Measurements from ENCODE around the gene TENM3.

GRCh38 chr4:182228991-182229577, 14.1 kb upstream of the TENM3 start:
- TF ChIP-seq CTCF (IDR thresholded peaks at IDR 0.05) = no peak
- TF ChIP-seq, protein P1, sequence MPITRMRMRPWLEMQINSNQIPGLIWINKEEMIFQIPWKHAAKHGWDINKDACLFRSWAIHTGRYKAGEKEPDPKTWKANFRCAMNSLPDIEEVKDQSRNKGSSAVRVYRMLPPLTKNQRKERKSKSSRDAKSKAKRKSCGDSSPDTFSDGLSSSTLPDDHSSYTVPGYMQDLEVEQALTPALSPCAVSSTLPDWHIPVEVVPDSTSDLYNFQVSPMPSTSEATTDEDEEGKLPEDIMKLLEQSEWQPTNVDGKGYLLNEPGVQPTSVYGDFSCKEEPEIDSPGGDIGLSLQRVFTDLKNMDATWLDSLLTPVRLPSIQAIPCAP (CRISPR knock-in tag; IDR thresholded peaks at IDR 0.05) = no peak
- no peak for TF ChIP-seq CREB1 (CRISPR knock-in tag; IDR thresholded peaks at IDR 0.05)
- no peak for TF ChIP-seq NR3C1 (CRISPR knock-in tag; conservative IDR thresholded peaks at IDR 0.05; ENCODE audit: low read depth)
- no peak for TF ChIP-seq ATF1 (CRISPR knock-in tag; IDR thresholded peaks at IDR 0.05)
- TF ChIP-seq, protein P2, sequence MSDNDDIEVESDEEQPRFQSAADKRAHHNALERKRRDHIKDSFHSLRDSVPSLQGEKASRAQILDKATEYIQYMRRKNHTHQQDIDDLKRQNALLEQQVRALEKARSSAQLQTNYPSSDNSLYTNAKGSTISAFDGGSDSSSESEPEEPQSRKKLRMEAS (CRISPR knock-in tag; IDR thresholded peaks at IDR 0.05) = no peak
- TF ChIP-seq, protein P3, sequence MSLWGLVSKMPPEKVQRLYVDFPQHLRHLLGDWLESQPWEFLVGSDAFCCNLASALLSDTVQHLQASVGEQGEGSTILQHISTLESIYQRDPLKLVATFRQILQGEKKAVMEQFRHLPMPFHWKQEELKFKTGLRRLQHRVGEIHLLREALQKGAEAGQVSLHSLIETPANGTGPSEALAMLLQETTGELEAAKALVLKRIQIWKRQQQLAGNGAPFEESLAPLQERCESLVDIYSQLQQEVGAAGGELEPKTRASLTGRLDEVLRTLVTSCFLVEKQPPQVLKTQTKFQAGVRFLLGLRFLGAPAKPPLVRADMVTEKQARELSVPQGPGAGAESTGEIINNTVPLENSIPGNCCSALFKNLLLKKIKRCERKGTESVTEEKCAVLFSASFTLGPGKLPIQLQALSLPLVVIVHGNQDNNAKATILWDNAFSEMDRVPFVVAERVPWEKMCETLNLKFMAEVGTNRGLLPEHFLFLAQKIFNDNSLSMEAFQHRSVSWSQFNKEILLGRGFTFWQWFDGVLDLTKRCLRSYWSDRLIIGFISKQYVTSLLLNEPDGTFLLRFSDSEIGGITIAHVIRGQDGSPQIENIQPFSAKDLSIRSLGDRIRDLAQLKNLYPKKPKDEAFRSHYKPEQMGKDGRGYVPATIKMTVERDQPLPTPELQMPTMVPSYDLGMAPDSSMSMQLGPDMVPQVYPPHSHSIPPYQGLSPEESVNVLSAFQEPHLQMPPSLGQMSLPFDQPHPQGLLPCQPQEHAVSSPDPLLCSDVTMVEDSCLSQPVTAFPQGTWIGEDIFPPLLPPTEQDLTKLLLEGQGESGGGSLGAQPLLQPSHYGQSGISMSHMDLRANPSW (CRISPR knock-in tag; conservative IDR thresholded peaks at IDR 0.05; ENCODE audit: low read depth) = no peak
- no peak for TF ChIP-seq SOX15 (CRISPR knock-in tag; IDR thresholded peaks at IDR 0.05)
- TF ChIP-seq, protein P4, sequence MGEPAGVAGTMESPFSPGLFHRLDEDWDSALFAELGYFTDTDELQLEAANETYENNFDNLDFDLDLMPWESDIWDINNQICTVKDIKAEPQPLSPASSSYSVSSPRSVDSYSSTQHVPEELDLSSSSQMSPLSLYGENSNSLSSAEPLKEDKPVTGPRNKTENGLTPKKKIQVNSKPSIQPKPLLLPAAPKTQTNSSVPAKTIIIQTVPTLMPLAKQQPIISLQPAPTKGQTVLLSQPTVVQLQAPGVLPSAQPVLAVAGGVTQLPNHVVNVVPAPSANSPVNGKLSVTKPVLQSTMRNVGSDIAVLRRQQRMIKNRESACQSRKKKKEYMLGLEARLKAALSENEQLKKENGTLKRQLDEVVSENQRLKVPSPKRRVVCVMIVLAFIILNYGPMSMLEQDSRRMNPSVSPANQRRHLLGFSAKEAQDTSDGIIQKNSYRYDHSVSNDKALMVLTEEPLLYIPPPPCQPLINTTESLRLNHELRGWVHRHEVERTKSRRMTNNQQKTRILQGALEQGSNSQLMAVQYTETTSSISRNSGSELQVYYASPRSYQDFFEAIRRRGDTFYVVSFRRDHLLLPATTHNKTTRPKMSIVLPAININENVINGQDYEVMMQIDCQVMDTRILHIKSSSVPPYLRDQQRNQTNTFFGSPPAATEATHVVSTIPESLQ (CRISPR knock-in tag; IDR thresholded peaks at IDR 0.05) = no peak
- no peak for TF ChIP-seq MLX (CRISPR knock-in tag; IDR thresholded peaks at IDR 0.05)
- no peak for TF ChIP-seq ZNF423 (CRISPR knock-in tag; IDR thresholded peaks at IDR 0.05)
- TF ChIP-seq ZNF138 (CRISPR knock-in tag; conservative IDR thresholded peaks at IDR 0.05) = no peak
